Measurements from ENCODE around the gene SPTLC3.
A peak's percentile ranks its signal among the peaks of the same experiment; 100 is the strongest.

SPTLC3 gene

DNA sequence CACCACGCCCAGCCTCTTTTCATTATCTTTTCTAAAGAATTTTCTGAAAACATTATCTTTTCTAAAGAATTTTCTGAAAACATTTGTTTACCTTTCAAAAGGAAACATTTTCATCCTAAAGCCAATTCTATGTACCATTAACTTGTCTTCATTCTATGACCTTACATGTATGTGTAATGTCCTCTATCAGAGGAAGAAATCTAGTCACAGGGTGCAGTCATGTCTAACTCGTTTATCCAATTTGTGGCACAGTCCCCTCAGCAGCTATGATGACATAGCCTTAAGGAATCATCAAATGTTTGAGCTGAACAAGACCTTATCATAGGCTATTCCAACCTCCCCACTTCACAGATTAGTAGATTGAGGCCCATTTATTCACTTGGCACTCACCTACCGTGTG, 21.5 kb upstream of the SPTLC3 start:
- no peak for DNase-seq

DNA sequence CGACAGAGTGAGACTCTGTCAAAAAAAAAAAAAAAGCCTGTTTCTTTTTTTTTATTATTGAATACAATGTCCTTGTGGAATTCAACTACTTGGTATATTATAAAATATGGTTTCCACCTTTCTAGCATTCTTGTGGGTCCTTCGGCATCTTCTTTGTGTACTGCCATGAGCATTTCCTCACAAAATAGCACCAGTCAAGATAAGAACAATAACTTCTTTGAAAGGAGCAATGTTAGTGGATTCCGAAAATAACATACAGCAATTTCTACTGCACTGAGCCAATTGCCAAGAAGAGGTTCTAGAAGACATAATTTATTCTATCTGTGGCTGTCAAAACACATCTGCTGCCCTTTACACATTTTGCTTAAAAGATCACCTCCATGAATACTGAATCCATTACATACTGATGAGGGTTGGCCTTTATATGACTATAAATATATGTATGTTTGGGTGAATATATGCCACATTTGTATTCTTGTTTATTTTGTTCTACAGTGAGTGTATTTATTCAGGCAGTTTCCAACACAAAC, 19.1 kb upstream of the SPTLC3 start:
- DNase-seq = no peak

DNA sequence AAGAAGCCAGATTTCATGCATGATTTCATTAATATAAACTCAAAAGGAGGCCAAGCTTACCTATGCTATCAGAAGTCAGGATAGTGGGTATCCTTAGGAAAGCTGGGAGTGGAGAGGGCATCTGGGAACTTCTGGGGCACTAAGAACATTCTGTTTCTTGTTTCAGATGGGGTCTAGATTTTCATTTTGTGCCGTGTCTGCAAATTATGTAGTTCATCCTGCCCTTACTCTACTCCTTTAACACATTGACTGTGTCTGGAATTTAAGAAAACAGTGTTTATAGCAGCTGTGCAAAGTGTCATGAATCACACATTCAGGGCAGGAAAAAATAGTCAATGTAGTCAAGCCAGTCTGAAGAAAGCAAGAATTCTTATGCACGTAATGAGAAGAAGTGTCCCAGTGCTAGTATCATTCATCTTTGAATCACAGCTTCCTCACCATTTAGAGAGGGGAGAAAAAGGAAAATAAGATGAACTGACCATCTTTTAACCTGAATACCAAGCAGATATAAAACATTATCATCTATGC, 11.6 kb upstream of the SPTLC3 start:
- DNase-seq = no peak

DNA sequence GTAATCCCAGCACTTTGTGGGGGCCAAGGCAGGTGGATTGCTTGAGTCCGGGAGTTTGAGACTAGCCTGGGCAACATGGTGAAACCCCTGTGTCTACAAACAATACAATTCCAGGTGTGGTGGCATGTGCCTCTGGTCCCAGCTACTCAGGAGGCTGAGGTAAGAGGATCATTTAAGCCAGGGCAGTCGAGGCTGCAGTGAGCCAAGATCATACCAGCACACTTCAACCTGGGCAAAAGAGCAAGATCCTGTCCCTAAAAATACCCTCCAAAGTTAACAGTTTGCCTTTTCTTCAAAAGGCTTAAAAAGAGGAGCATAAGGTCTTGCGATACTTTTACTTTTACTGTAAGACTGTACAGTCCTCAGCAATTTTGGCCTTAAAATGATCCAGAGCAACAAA, 10.7 kb upstream of the SPTLC3 start:
- DNase-seq = no peak

DNA sequence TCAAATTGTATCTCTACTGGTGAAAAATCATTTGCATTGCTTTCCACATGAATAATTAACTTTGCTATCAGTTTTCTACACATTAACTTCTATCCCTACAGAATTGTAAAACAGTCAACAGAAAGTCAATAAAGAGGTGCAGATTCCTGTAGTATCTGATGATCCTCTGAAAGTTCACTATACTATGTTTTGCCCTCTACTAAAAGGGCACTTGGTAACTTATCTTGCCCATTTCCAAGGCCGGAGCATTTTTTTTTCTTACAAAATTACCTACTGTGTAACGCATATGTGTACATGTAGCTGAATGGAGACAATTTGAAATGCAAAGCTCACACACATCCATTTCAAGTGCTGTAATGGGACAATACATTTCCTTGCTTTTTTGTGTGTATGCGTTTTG, 9.6 kb upstream of the SPTLC3 start:
- no peak for DNase-seq

DNA sequence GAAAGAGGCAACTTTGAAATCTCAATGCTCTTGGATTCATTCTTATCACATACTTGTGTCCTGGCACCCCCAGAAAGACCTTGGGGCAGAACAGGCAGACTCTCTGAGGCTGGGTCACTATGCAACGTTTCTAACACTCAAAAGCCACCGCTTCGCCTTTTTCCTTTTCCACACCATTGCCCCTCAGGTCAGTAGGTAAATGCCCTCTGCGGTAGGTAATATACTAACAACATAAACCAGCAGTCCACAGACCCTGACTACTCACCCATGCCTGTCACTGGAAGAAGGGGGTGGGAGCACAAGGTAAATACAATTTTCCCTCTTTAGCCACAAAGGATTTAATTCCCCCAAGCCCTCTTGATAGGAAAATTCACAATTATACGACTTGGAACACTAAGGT, 6.5 kb upstream of the SPTLC3 start:
- DNase-seq = no peak

DNA sequence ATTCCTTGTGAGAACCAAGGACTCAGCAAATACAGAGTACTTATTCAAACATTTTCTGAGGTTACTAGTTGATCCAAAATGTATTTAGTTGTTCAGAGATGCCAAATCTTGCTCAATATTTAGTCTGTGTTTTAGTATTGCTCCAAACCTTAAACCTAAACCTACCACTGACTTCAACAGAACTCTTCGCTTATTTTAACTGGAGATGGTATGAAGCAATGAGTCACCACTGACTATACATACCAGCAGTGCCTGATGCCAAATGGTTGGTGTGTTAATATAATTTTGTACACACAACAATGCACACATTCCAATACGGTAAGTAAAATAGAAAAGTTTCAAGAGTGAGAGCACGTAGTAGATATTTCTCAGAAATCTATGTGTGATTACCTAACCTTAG, 1.9 kb upstream of the SPTLC3 start:
- no peak for DNase-seq

DNA sequence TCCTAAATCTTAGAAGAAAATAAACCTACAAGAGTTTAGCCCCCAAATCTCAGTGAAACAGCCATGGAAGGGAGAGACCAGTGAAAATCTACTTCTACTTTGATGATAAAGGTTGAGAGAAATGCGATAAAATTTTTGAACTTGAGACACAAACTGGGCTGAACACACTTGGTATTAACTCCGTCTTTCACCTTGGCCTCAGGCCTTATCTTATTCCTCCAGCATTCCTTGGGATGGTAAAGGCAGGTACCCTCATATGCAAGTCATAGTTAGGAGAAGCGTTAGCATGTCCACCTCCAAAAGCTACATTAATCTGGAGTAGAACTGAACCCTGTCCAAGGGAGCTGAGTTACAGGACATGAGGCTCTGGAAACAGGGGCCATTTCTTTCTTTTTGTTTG, 1.2 kb upstream of the SPTLC3 start:
- DNase-seq = no peak

DNA sequence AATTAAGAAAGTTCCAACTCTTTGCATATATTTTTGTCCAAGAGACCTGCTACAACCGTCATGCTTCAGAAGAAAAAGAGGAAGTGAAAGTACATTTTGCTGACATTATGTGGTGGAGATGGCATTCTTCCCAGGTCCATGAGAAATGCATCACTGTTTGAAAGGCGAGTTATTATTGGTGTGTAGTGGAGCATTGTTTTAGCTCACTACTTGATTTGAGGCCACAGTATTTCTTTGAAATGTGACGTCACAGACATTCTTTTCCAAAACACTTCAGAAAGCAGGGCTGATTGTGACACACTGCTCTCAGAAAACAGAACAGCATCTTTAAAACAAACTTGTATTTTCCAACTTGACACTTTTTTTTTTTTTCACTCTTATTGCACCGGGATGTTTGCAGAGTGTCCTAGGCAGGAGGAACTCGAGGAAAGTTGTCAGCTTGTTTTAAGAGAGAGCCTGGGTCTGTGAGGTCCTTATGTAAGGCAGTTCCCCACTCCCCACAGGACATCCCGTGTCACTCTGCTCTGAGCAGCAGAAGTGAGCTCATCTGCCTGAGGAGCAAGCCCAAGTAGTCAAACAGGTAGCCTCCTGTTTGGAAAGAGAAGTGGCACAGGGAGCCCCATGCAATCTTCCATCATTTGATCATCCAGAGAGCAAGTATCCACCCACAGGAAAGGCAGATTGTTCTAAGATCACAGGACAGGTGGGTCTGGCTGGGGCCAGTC, 1.1 kb downstream of the SPTLC3 start:
- peak; percentile 21 for DNase-seq

DNA sequence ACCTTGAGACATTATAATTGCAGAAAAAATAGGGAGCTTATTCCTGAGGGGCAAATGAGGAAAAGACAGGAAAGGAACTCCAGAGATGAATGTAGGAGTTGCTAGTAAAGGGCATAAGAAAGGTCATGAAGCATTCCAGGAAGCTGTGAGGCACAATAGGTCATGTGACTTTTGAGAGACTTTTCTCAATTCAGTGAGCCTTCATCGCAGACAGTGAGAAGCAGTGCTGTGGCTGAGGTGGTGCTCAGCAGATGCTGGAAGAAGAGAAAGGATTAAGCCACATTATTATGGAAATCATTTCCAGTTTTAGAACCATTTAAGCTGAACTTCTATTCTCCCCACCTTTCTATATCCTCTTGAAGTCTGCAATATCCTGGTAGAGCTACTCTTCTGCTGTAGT, 4.1 kb downstream of the SPTLC3 start:
- DNase-seq = no peak

DNA sequence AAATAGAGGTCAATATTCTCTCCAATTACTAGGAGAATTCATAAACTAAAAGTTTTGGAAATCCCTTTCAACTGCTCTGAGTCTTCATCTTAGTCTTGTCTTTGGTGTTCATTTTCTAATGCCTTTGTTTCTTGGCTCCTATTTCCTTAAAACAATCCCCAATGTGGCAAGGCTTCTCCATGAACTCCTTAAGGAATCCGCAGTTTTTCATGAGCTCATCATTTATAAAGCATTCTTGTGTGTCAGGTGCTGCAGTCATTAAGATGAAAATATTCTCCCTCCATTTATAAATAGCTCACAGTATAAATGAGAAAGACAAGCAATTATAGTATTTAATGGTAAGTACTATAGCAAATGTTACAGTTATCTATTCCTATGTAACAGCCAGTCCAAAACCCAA, 4.6 kb downstream of the SPTLC3 start:
- DNase-seq = no peak

DNA sequence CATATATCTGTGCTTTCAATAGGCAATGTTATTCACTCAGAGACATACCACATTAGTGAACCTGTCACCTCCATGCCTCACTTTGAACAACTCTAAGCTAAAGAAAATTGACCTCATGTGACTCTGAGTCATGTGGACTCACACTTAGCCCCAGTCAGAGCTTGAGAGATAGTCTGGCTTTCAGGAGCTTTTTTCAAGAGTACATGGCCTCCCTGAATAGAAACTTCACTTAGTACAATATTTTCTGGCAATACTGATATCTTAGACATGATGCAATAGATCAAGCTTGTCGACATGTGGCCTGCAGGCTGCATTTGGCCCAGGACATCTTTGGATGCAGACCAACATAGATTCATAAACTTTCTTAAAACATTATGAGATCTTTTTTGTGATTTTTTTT, 8.5 kb downstream of the SPTLC3 start:
- no peak for DNase-seq

DNA sequence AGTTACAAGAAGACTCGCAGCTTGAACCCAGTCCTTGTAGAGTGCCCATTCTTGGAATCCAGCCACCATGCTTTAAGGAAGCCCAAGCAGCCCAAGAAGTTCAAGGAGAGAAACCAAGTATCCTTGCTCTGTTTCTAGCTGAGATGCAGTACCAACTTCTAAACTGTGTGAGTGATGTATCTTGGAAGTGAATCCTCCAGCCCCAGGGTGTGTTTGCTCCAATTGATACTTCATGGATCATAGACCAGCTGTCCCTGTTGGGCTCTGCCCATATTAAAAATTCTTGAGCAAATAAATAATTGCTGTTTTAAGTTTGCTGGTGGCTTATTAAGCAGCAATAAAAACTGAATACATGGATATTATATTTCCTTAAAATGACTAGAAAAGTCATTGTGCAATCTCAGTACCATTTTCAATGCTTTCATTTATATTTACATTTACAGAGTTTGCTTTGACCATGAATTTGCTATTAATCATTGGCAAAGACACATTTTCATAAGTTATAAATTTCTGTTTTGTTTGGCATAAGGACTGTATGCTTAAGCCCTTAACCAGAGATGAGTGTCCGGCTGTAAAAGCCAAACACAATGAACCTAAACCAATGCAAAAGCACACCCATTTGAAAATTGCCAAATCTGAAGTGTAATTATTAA, 9.2 kb downstream of the SPTLC3 start:
- no peak for DNase-seq

DNA sequence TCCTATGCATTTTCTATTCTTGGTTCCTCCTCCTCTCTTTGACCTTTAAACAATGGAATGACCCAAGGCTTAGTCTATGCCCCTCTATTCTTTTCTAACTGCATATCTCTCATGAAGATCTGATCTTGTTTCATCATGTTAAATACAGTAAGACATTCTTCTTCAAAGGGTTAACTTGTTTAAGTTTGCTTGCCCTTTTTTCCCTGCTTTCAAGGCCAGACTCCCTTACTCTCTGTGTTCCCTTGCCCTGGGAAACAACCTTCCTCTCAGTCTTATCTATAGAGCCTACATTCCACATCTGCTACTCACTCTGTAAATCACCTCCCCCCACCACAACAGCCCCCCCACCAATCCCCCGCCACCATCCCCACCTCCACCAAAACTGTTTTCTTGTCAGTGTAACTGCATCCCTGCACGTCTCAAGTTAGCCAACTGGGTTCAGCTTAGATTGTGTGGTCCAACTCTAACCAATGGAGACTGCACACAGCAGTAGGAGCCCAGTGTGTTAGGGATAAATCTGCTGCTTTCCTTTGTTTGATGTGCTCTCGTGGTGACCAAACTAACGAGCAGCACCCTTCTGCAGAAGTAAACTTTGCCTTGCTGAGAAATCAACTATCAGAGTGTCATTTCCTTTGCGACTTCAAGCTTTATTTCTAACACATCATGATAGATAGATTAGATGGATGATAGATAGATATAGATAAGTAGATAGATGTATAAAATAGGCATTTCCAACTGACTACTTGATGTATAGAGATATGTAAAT, 12.6 kb downstream of the SPTLC3 start:
- DNase-seq = no peak

DNA sequence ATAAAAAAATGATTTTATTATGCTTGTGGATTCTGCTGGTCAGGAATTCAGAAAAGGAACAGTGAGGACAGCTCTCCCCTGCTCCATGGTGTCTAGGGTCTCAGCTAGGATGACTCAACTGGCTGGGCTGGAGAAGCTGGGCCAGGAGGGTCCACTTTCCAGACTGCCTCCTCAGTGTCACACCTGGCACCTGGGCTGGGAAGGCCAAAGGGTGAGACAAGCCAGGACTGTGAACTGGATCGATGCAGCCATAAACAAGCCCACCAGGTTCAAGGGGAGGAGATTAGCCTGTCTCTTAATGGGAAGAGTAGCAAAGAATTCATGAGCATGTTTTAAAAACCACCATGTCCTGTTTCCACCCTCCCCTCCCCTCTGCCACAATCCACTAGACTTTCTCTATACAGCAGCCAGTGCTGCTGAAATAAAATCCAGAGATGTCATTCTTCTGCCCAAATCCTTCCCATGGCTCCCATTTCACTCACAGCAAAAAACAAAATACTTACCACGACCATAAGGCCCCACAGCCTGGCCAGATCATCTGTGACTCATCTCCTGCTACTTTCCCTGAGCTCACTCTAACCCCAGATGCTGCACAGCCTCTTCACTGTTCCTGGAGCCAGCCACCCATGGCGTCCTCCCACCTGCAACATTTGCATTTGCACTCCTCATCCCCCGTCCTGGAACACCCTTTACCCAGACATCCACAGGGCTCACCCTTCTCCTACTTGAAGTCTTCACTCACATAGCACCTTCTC, 13.8 kb downstream of the SPTLC3 start:
- DNase-seq = no peak

DNA sequence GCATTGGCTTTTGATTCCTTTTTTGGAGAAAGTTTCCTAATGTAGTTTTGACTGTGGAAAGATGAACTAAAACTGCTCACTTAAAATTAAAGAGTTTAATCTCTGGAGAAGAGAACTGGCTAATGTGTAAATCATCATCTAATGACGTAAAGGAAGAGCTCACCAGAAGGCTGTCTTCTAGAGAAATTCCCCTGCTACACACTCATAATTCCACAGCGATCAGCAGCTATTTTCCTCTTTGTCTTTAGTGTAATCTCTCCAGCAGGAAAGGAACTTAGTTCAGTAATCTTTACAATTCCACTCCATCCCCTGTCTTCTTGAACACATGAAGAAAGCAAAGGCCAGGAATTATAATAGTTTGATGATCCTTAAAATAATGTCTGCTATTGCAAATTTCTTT, 15.8 kb downstream of the SPTLC3 start:
- DNase-seq = no peak

DNA sequence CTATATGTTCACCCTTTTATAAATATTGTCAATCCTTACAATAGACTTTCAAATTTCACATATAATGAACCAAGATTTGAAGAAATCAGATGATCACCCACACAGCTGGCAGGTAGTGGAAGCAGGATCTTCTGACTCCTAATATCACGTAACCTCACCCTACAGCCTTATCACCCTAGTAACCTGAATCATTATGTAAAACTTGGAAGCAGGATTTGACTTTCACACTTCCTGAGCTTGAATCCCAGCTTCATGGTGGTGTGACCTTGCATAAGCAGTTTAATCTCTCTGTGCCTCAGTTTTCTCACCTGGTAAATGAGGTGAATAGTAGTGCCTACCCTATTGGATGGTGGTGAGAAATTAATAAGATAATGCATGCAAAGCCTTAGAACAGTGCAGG, 16.4 kb downstream of the SPTLC3 start:
- no peak for DNase-seq

DNA sequence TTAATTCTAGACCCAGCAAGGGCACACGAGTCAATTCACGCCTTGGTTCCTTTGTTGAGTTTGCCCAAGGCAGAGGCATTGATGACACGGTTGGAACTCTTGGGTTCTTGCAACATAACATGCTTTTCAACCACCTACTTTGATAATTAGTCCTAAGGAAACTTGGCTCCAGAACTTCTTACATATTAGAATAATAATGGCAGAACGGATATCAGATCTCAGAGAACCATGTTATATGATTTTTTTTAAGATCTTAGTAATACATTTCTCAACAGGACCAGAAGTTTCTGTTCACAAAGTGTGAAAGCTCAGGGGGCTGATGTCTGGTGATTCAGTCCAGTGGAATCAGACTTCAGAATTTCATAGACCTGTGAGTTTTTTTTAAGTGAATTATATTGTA, 19.2 kb downstream of the SPTLC3 start:
- DNase-seq = no peak

DNA sequence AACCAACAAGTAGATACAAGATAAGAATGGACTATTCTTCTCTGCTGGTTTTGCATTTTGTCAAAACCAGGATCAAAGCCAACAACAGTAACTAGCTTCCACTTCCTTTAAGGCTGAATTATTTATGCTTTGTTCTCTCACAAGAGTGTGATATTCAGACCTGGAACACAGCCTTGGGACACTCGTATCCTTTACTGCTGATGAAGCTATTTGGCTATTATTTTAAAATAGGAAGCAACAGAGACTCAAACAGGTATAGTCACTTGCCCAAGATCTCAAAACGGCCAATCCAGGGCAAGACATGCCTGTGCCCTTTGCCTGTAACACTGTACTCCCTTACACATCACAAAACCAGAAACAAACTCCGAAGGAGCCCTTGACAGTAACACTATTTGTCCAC, 19.9 kb downstream of the SPTLC3 start:
- DNase-seq = no peak

DNA sequence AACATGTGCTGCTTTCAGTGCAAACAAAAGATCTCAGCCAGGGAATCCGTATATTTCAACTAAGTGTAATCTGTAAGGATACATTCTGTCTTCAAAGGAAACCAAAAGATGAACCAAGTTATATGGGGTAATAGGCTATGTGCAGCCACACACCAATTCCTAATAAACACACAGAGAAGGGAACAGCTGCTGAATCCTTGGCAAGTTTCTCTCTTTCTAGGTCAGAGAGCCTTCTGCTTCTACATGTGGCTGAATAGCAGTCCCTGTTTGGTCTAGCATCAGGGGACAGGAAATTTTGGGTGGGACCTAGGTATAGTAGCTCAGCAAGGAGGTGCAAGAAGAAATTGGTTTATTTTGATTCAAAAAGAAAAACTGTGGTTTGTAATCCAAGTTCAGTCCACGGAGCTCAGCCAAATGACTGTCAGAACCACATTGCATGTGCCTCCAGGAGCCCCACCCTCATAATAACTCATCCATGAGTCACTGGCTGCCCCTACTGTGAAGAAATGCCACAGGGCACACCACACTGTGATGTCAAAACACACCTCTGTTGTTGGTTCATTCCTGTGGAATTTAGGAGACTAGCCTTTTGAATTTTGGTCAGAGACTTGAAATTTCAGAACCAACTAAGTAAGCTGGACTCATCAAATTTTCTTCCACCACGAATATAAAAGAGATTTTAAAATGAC, 21.1 kb downstream of the SPTLC3 start:
- DNase-seq = no peak

DNA sequence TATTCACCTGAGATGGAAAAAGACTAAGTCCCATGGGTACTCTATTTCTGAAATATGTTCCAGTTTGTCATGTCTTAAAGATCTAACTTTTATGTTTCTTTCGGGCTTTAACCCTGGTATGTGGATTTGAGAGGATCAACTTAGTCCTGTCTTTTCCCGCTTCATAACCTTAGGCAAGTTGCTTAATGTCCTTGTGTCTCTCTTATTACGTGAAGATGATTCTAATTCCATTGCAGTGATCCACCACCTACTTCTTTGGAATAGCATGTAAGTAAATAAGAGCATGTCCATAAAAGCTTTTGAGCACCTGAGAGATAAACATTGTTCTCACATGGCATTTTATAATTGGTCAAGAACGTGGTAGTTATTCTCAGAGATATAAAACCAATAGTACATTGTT, 23.0 kb downstream of the SPTLC3 start:
- DNase-seq = no peak

DNA sequence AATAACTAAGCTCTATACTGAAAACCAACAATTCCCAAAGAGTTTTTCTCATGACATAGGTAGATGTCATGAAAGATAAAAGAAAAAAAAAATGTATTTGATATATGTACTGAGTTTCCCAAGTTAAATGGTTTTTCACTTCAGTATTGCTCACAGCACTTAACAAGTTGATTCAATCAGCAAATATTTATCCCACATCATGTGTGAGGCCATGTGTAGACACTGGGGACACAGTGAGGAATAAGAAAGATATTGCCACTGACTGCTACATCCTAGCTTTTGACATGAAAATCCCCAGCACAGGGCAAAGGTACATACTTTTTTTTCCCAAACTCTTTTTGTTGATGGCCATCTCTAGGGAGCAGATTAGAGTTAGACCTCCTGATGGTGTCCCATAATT, 25.3 kb downstream of the SPTLC3 start:
- no peak for DNase-seq

All from CD4-positive, alpha-beta T cell treated with Interleukin-10 for 1 hour (primary cell).